VCaP (cell line): Measurements from ENCODE around the gene EIF5B.

ENCODE experiments used
- H3K27ac ChIP-seq: fragments of 450-650 bp; 2 replicates; pipeline ENCODE4 v1.5.1; 2017
- CTCF ChIP-seq: fragments of 450-650 bp; conservative IDR thresholded peaks from 2 replicates; pipeline ENCODE4 v1.5.1; 2017; ENCODE audit warnings: mild to moderate bottlenecking, moderate library complexity

EIF5B gene

GRCh38 chr2:99431587-99432275 is 94.5 kb downstream of the EIF5B start:
- no peak for TF ChIP-seq CTCF
- H3K27ac ChIP-seq, result no peak overlapping the region

GRCh38 chr2:99433340-99433739 is 96.2 kb downstream of the EIF5B start:
- TF ChIP-seq CTCF, result no peak

GRCh38 chr2:99436874-99437273 is 99.7 kb downstream of the EIF5B start:
- no peak overlapping the region for H3K27ac ChIP-seq
- no peak for TF ChIP-seq CTCF

More at GRCh38 chr2:99433340-99433739, 96.2 kb downstream of the EIF5B start:
- no peak overlapping the region for H3K27ac ChIP-seq

- TF ChIP-seq CTCF, result no peak
- no peak overlapping the region for H3K27ac ChIP-seq
These were observed 102.8 kb downstream of the EIF5B start for GRCh38 chr2:99439971-99440505.

- no peak overlapping the region for H3K27ac ChIP-seq
- peak; percentile 40 for TF ChIP-seq CTCF
These were observed 105.6 kb downstream of the EIF5B start for GRCh38 chr2:99442837-99443236.

- TF ChIP-seq CTCF, result no peak
- no peak overlapping the region for H3K27ac ChIP-seq
These were observed 107.0 kb downstream of the EIF5B start for GRCh38 chr2:99444222-99444621.

GRCh38 chr2:99445065-99445464 is 107.9 kb downstream of the EIF5B start:
- no peak for TF ChIP-seq CTCF
- H3K27ac ChIP-seq, result no peak overlapping the region
